SK-N-SH treated with all-trans-retinoic acid at 6 μM for 48 hours (cell line): ENCODE results near the gene HDGF.

ENCODE experiments used
- ATAC-seq: fragments of 200-7000 bp; cut with Tn5 transposase; 3 replicates; pipeline ENCODE4 v1.9.1; 2020; ENCODE audit warnings: mild to moderate bottlenecking, moderate library complexity
- ARNTL ChIP-seq: fragments of 450-650 bp; formaldehyde crosslinking; IDR thresholded peaks from 2 replicates; pipeline ENCODE4 v1.5.0; 2020; ENCODE audit warnings: low read depth, mild to moderate bottlenecking, moderate library complexity, borderline replicate concordance
- BACH2 ChIP-seq: fragments of 250-450 bp; sonication (Bioruptor Pico); IDR thresholded peaks from 2 replicates; pipeline ENCODE4 v1.9.0; 2021; ENCODE audit warnings: mild to moderate bottlenecking, borderline replicate concordance
- CSDC2 ChIP-seq: fragments of 250-450 bp; sonication (Bioruptor Pico); IDR thresholded peaks from 2 replicates; pipeline ENCODE4 v1.5.0; 2020; ENCODE audit warnings: mild to moderate bottlenecking, moderate library complexity
- ESRRG ChIP-seq: fragments of 250-450 bp; sonication (Bioruptor Pico); IDR thresholded peaks from 2 replicates; pipeline ENCODE4 v1.6.1; 2021; ENCODE audit warnings: mild to moderate bottlenecking
- GLIS3 ChIP-seq: fragments of 250-450 bp; sonication (Bioruptor Pico); IDR thresholded peaks from 2 replicates; pipeline ENCODE4 v1.5.0; 2020; ENCODE audit warnings: mild to moderate bottlenecking, moderate library complexity
- OSR1 ChIP-seq: fragments of 250-450 bp; sonication (Bioruptor Pico); IDR thresholded peaks from 2 replicates; pipeline ENCODE4 v1.8.0; 2022; ENCODE audit warnings: moderate library complexity, mild to moderate bottlenecking, inconsistent platforms
- POU6F1 ChIP-seq: fragments of 250-450 bp; sonication (Bioruptor Pico); IDR thresholded peaks from 2 replicates; pipeline ENCODE4 v1.8.0; 2021; ENCODE audit warnings: low read depth, mild to moderate bottlenecking, moderate library complexity, borderline replicate concordance
- PPARA ChIP-seq: fragments of 250-450 bp; sonication (Bioruptor Pico); IDR thresholded peaks from 2 replicates; pipeline ENCODE4 v1.5.0; 2020; ENCODE audit warnings: mild to moderate bottlenecking, borderline replicate concordance
- RARB ChIP-seq: fragments of 250-450 bp; sonication (Bioruptor Pico); IDR thresholded peaks from 2 replicates; pipeline ENCODE4 v1.8.0; 2021; ENCODE audit warnings: mild to moderate bottlenecking, moderate library complexity
- SNAI2 ChIP-seq: fragments of 250-450 bp; sonication (Bioruptor Pico); IDR thresholded peaks from 2 replicates; pipeline ENCODE4 v1.5.0; 2020; ENCODE audit warnings: mild to moderate bottlenecking, moderate library complexity
- TCF4 ChIP-seq: fragments of 250-450 bp; sonication (Bioruptor Pico); IDR thresholded peaks from 2 replicates; pipeline ENCODE4 v1.8.0; 2021; ENCODE audit warnings: mild to moderate bottlenecking, moderate library complexity, borderline replicate concordance
- TSHZ2 ChIP-seq: fragments of 250-450 bp; sonication (Bioruptor Pico); IDR thresholded peaks from 2 replicates; pipeline ENCODE4 v1.5.0; 2020; ENCODE audit warnings: mild to moderate bottlenecking, moderate library complexity
- ZC3H10 ChIP-seq: fragments of 250-450 bp; sonication (Bioruptor Pico); IDR thresholded peaks from 2 replicates; pipeline ENCODE4 v1.5.1; 2021; ENCODE audit warnings: mild to moderate bottlenecking, moderate library complexity
- ZFP3 ChIP-seq: fragments of 250-450 bp; sonication (Bioruptor Pico); IDR thresholded peaks from 2 replicates; pipeline ENCODE4 v1.5.0; 2020; ENCODE audit warnings: mild to moderate bottlenecking, moderate library complexity
- ZNF565 ChIP-seq: fragments of 450-650 bp; formaldehyde crosslinking; conservative IDR thresholded peaks from 2 replicates; pipeline ENCODE4 v1.5.0; 2020; ENCODE audit warnings: low read depth, mild to moderate bottlenecking, moderate library complexity
- ZNF70 ChIP-seq: fragments of 450-650 bp; formaldehyde crosslinking; IDR thresholded peaks from 2 replicates; pipeline ENCODE4 v1.5.0; 2020; ENCODE audit warnings: mild to moderate bottlenecking, moderate library complexity
- TF ChIP-seq, protein P1 (sequence below): fragments of 250-450 bp; sonication (Bioruptor Pico); IDR thresholded peaks from 2 replicates; pipeline ENCODE4 v1.5.1; 2020; ENCODE audit warnings: low read depth, mild to moderate bottlenecking, moderate library complexity
- TF ChIP-seq, protein P2 (sequence below): fragments of 250-450 bp; sonication (Bioruptor Pico); IDR thresholded peaks from 2 replicates; pipeline ENCODE4 v1.8.0; 2020; ENCODE audit warnings: mild to moderate bottlenecking, moderate library complexity, borderline replicate concordance

The HDGF gene

DNA sequence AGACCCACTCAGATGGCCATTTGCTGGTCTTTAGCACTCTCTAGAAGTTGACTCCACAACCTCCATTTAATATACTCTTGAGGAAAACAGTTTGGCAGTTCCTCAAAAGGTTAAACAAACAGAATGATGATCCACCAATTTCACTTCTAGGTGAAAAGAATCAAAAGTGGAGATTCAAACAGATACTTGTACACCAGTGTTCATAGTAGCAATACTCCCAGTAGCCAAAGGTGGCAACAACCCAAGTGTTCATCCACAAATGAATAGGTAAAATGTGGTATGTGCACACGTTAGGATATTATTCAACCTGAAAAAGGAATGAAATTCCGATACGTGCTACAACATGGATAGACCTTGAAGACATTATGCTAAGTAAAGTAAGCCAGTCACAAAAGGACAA lies 22.1 kb upstream of the HDGF start:
- TF ChIP-seq RARB (no peak), SNAI2 (CRISPR knock-in tag) (no peak), PPARA (CRISPR knock-in tag) (no peak), CSDC2 (CRISPR knock-in tag) (no peak), ARNTL (CRISPR knock-in tag) (no peak), ESRRG (no peak), BACH2 (CRISPR knock-in tag) (no peak), OSR1 (CRISPR knock-in tag) (no peak), ZC3H10 (CRISPR knock-in tag) (no peak), ZNF70 (CRISPR knock-in tag) (no peak), TSHZ2 (CRISPR knock-in tag) (no peak)
- TF ChIP-seq, protein P1, sequence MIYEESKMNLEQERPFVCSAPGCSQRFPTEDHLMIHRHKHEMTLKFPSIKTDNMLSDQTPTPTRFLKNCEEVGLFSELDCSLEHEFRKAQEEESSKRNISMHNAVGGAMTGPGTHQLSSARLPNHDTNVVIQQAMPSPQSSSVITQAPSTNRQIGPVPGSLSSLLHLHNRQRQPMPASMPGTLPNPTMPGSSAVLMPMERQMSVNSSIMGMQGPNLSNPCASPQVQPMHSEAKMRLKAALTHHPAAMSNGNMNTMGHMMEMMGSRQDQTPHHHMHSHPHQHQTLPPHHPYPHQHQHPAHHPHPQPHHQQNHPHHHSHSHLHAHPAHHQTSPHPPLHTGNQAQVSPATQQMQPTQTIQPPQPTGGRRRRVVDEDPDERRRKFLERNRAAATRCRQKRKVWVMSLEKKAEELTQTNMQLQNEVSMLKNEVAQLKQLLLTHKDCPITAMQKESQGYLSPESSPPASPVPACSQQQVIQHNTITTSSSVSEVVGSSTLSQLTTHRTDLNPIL, result no peak
- peak; percentile 17; the same call in 1 of the 3 replicates for ATAC-seq

GRCh38 chr1:156772728-156773497 lies 21.4 kb upstream of the HDGF start:
- peak; percentile 27; the same call in 2 of the 3 replicates for ATAC-seq
- peak; percentile 93 for TF ChIP-seq TSHZ2 (CRISPR knock-in tag)
- no peak for TF ChIP-seq ZNF565
- 0 out of 2 replicates have a peak, but pooled peaks have one; percentile 12 for TF ChIP-seq GLIS3
- peak; percentile 80 for TF ChIP-seq TCF4 (CRISPR knock-in tag)
- TF ChIP-seq, all 23 proteins: peak for 3

GRCh38 chr1:156772222-156772621 lies 20.7 kb upstream of the HDGF start:
- no peak for ATAC-seq
- TF ChIP-seq ZC3H10 (CRISPR knock-in tag) (no peak), ZNF70 (CRISPR knock-in tag) (0 out of 2 replicates have a peak, but pooled peaks have one; percentile 38)

- TF ChIP-seq POU6F1 (CRISPR knock-in tag), result no peak
- no peak for TF ChIP-seq PPARA (CRISPR knock-in tag)
- no peak for TF ChIP-seq ZNF70 (CRISPR knock-in tag)
- TF ChIP-seq GLIS3, result no peak
- TF ChIP-seq ZFP3, result no peak
- TF ChIP-seq, protein P2, sequence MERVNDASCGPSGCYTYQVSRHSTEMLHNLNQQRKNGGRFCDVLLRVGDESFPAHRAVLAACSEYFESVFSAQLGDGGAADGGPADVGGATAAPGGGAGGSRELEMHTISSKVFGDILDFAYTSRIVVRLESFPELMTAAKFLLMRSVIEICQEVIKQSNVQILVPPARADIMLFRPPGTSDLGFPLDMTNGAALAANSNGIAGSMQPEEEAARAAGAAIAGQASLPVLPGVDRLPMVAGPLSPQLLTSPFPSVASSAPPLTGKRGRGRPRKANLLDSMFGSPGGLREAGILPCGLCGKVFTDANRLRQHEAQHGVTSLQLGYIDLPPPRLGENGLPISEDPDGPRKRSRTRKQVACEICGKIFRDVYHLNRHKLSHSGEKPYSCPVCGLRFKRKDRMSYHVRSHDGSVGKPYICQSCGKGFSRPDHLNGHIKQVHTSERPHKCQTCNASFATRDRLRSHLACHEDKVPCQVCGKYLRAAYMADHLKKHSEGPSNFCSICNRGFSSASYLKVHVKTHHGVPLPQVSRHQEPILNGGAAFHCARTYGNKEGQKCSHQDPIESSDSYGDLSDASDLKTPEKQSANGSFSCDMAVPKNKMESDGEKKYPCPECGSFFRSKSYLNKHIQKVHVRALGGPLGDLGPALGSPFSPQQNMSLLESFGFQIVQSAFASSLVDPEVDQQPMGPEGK (CRISPR knock-in tag), result no peak
- no peak for ATAC-seq
Observed at GRCh38 chr1:156768610-156769295, 17.3 kb upstream of the HDGF start.
